Upper lobe of right lung (tissue), 1 donor: ENCODE results near the gene REPIN1. TPM values are rescaled to one million over a fixed set of nuclear protein-coding genes. Genes with fewer than 3 reads are reported as not detected.

Source experiments
- ATAC-seq: fragments of 200-7000 bp; cut with Tn5 transposase; one replicate; pipeline ENCODE4 v1.9.1; 2020; ENCODE audit warnings: mild to moderate bottlenecking, moderate library complexity
- DNase-seq: peaks from one replicate; pipeline ENCODE4 v3.0.0-alpha.2; 2020
- H3K27ac ChIP-seq: fragments of 200-600 bp; one replicate; pipeline ENCODE4 v1.8.0; 2022
- H3K27me3 ChIP-seq: fragments of 200-600 bp; one replicate; pipeline ENCODE4 v1.8.0; 2022; ENCODE audit warnings: mild to moderate bottlenecking
- H3K36me3 ChIP-seq: fragments of 200-600 bp; one replicate; pipeline ENCODE4 v1.8.0; 2022
- H3K4me1 ChIP-seq: fragments of 200-600 bp; one replicate; pipeline ENCODE4 v1.8.0; 2022
- H3K4me3 ChIP-seq: fragments of 200-600 bp; one replicate; pipeline ENCODE4 v1.8.0; 2022; ENCODE audit warnings: mild to moderate bottlenecking
- H3K9me3 ChIP-seq: fragments of 200-600 bp; one replicate; pipeline ENCODE4 v1.8.0; 2022
- CTCF ChIP-seq: fragments of 200-600 bp; IDR thresholded peaks from one replicate; pipeline ENCODE4 v1.8.0; 2022; ENCODE audit warnings: antibody characterized with exemption
- intact Hi-C: fragments of 100-400 bp; cut with DNase I; formaldehyde crosslinking; loops from one replicate; pipeline ENCODE4 v1.11.0; 2022
- total RNA-seq: library from RNA; stranded (reverse); fragmentation: NEBNext Ultra II Directional; extraction: Animal tissue kit (Norgen Biotek cat#: 25700); gene quantifications from one replicate; pipeline ENCODE4 v1.2.1, GENCODE V29; 2021
- donor health status: DM: no; HTN: yes; CAD: no; lungs with severe emphysema.

Gene REPIN1
- total RNA-seq, 1 donor from 2014 or later, result 93.7 TPM

- Histone ChIP-seq H3K9me3 (no peaks in the 10 kb centered on the region), H3K36me3 (no peaks in the 10 kb centered on the region), H3K4me3 (no peak overlapping the region), H3K27ac (no peak overlapping the region), H3K4me1 (peaks cover 12% of the 10 kb centered on the region), H3K27me3 (no peaks in the 10 kb centered on the region)
- ATAC-seq (no peak), DNase-seq (no peak)
- TF ChIP-seq CTCF, result no peak
- intact Hi-C loops, result no loop called here
Measured at GRCh38 chr7:150355666-150356059, 13.0 kb upstream of the REPIN1 start.

DNA sequence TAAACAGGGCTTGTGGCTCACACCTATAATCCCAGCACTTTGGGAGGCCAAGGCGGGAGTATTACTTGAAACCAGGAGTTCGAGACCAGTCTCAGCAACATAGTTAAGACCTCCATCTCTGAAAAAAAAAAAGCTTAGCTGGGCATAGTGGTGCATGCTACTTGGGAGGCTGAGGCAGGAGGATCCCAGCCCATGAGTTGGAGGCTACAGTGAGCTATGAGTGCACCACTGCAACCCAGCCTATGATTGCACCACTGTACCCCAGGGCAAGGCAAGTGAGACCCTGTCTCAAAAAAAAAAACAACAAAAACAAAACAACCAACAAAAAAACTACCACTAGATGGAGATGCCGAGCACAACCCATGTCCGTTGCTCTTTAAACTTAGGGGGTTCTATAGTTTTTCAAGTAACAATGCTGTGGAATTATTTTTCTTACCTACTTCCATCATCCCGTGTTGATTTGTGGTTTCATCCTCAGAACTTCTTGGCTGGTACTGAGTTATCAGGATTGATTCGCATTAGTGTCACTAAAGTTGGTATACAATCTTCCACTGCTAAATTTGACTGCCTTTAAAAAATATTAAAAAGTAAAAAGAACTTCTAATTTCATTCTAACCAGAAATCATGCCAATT is 12.2 kb upstream of the REPIN1 start:
- no peaks in the 10 kb centered on the region for H3K27me3 ChIP-seq
- ATAC-seq (peak; percentile 51), DNase-seq (peak; percentile 12)
- no peak overlapping the region for H3K4me3 ChIP-seq
- intact Hi-C loops, result no loop called here
- no peaks in the 10 kb centered on the region for H3K36me3 ChIP-seq
- no peak overlapping the region for H3K27ac ChIP-seq
- peaks cover 12% of the 10 kb centered on the region for H3K4me1 ChIP-seq
- no peaks in the 10 kb centered on the region for H3K9me3 ChIP-seq
- peak; percentile 74 for TF ChIP-seq CTCF

DNA sequence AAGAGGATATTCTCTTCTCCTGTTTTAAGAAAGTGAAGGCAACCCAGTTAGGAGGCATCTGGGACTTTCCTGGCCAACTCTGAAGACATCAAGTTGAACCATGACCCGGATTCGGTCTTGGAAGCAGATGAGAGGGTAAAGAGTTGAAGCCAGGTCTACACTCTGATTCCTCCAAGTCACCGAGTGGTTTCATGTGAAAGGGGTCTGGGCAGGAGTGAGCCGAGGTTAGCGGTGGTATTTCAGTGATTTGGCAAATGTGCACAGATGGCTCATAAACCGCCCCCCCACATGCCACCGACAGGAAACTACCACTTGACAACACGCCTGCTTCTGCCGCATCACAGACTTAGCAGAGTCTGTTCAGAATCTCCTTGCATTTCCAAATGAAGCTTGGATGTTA is 11.4 kb upstream of the REPIN1 start:
- Histone ChIP-seq H3K36me3 (no peaks in the 10 kb centered on the region), H3K4me3 (no peak overlapping the region), H3K4me1 (peaks cover 7% of the 10 kb centered on the region), H3K27me3 (no peaks in the 10 kb centered on the region), H3K27ac (no peak overlapping the region), H3K9me3 (no peaks in the 10 kb centered on the region)
- TF ChIP-seq CTCF, result no peak
- ATAC-seq (peak; percentile 22), DNase-seq (peak; percentile 6)
- intact Hi-C loops, result no loop called here

- Histone ChIP-seq H3K27me3 (no peaks in the 10 kb centered on the region), H3K4me1 (peaks cover 7% of the 10 kb centered on the region), H3K36me3 (no peaks in the 10 kb centered on the region), H3K4me3 (no peak overlapping the region), H3K27ac (no peak overlapping the region), H3K9me3 (no peaks in the 10 kb centered on the region)
- intact Hi-C loops, result no loop called here
- DNase-seq (peak; percentile 50), ATAC-seq (peak; percentile 31)
- no peak for TF ChIP-seq CTCF
Measured at GRCh38 chr7:150357771-150358427, 10.7 kb upstream of the REPIN1 start.

- no peak overlapping the region for H3K4me3 ChIP-seq
- peaks cover 7% of the 10 kb centered on the region for H3K4me1 ChIP-seq
- H3K27ac ChIP-seq, result no peak overlapping the region
- H3K9me3 ChIP-seq, result no peaks in the 10 kb centered on the region
- DNase-seq (no peak), ATAC-seq (no peak)
- TF ChIP-seq CTCF, result no peak
- H3K27me3 ChIP-seq, result no peaks in the 10 kb centered on the region
- H3K36me3 ChIP-seq, result no peaks in the 10 kb centered on the region
- intact Hi-C loops, result no loop called here
Measured at GRCh38 chr7:150358433-150358832, 10.2 kb upstream of the REPIN1 start.
